ENCODE data around the gene KXD1.

- TF ChIP-seq CTCF (IDR thresholded peaks at IDR 0.05 in 4 of 5, conservative IDR thresholded peaks at IDR 0.05 in 1 of 5) (no peak), POLR2A (IDR thresholded peaks at IDR 0.05) (no peak)
Observed at GRCh38 chr19:18508585-18508984, 49.1 kb upstream of the KXD1 start.
